MM.1S (cell line): ENCODE results near the gene RNF115.
"Not testable (repeated sequence)": the region's sequence is repeated elsewhere in the genome, so short reads cannot be mapped to it uniquely, and the experiment has no call there.

Experiments
- DNase-seq: peaks from one replicate; pipeline ENCODE4 v3.0.0-alpha.2; 2015
- H2AFZ ChIP-seq: fragments of 300-600 bp; sonication (generic); 2 replicates; pipeline ENCODE4 v1.6.0; 2016; ENCODE audit warnings: antibody characterized with exemption, low read length
- H3F3A ChIP-seq: fragments of 300-600 bp; sonication (generic); 2 replicates; pipeline ENCODE4 v1.6.1; 2016; ENCODE audit warnings: mild to moderate bottlenecking, antibody characterized with exemption, low read length, moderate library complexity, mixed read lengths; ENCODE audit not compliant: insufficient read depth
- H3K27ac ChIP-seq: fragments of 300-600 bp; sonication (generic); 2 replicates; pipeline ENCODE4 v1.5.1; 2016; ENCODE audit warnings: mild to moderate bottlenecking, low read length
- H3K27me3 ChIP-seq: fragments of 300-600 bp; sonication (generic); replicated peaks from 2 replicates; pipeline ENCODE4 v1.6.0; 2016; ENCODE audit warnings: low read length; ENCODE audit not compliant: insufficient read depth
- H3K36me3 ChIP-seq: fragments of 300-600 bp; sonication (generic); replicated peaks from 2 replicates; pipeline ENCODE4 v1.6.1; 2016; ENCODE audit warnings: mild to moderate bottlenecking, low read length, mixed read lengths; ENCODE audit not compliant: insufficient read depth
- H3K4me1 ChIP-seq: fragments of 300-600 bp; sonication (generic); 2 replicates; pipeline ENCODE4 v1.6.1; 2016; ENCODE audit warnings: low read length, mixed read lengths
- H3K4me2 ChIP-seq: fragments of 300-600 bp; sonication (generic); 2 replicates; pipeline ENCODE4 v1.6.0; 2016; ENCODE audit warnings: low read depth, low read length
- H3K4me3 ChIP-seq: fragments of 300-600 bp; sonication (generic); 2 replicates; pipeline ENCODE4 v1.5.1; 2016; ENCODE audit warnings: low read length, mixed read lengths
- H3K79me2 ChIP-seq: fragments of 300-600 bp; sonication (generic); 2 replicates; pipeline ENCODE4 v1.6.1; 2016; ENCODE audit warnings: mixed run types, low read length, mixed read lengths
- H3K9ac ChIP-seq: fragments of 300-600 bp; sonication (generic); 2 replicates; pipeline ENCODE4 v1.6.1; 2016; ENCODE audit warnings: low read length, mixed read lengths
- H3K9me2 ChIP-seq: fragments of 300-600 bp; sonication (generic); replicated peaks from 2 replicates; pipeline ENCODE4 v1.6.1; 2016; ENCODE audit warnings: mild to moderate bottlenecking, low read length, mixed read lengths; ENCODE audit not compliant: insufficient read depth
- H3K9me3 ChIP-seq: fragments of 300-600 bp; sonication (generic); replicated peaks from 2 replicates; pipeline ENCODE4 v1.6.1; 2016; ENCODE audit warnings: mild to moderate bottlenecking, low read length, mixed read lengths; ENCODE audit not compliant: insufficient read depth
- H4K20me1 ChIP-seq: fragments of 300-600 bp; sonication (generic); 2 replicates; pipeline ENCODE4 v1.6.1; 2016; ENCODE audit warnings: mild to moderate bottlenecking, low read length, moderate library complexity, mixed read lengths; ENCODE audit not compliant: insufficient read depth
- CTCF ChIP-seq: fragments of 300-600 bp; sonication (generic); IDR thresholded peaks from 2 replicates; pipeline ENCODE4 v1.5.1; 2016; ENCODE audit warnings: antibody characterized with exemption, low read length, mixed read lengths
- EZH2 ChIP-seq: fragments of 300-600 bp; sonication (generic); optimal IDR thresholded peaks from 2 replicates; pipeline ENCODE3; 2017; ENCODE audit warnings: low read depth, mild to moderate bottlenecking, antibody characterized with exemption, low read length, mixed read lengths
- EZH2phosphoT487 ChIP-seq: fragments of 300-600 bp; sonication (generic); IDR thresholded peaks from 2 replicates; pipeline ENCODE4 v1.6.1; 2018; ENCODE audit warnings: antibody characterized with exemption, low read length

The RNF115 gene

GRCh38 chr1:145729196-145729595 is 94.7 kb downstream of the RNF115 start:
- Histone ChIP-seq H3K9ac (no peak overlapping the region), H3K9me2 (no peaks in the 10 kb centered on the region), H3K4me3 (no peak overlapping the region), H3F3A (no peaks in the 10 kb centered on the region), H3K9me3 (no peaks in the 10 kb centered on the region), H3K27ac (no peak overlapping the region), H3K4me2 (no peak overlapping the region), H2AFZ (no peak overlapping the region), H3K36me3 (no peaks in the 10 kb centered on the region), H3K4me1 (no peaks in the 10 kb centered on the region), H3K27me3 (no peaks in the 10 kb centered on the region), H4K20me1 (no peaks in the 10 kb centered on the region), H3K79me2 (no peaks in the 10 kb centered on the region)
- TF ChIP-seq EZH2 (no peak), EZH2phosphoT487 (no peak), CTCF (no peak)
- no peak for DNase-seq

GRCh38 chr1:145726193-145726592 is 97.7 kb downstream of the RNF115 start:
- not testable (repeated sequence) for DNase-seq, H3K27me3 ChIP-seq, H4K20me1 ChIP-seq, H3K4me2 ChIP-seq, H3K4me1 ChIP-seq, H3K36me3 ChIP-seq, H3K9me3 ChIP-seq, H2AFZ ChIP-seq, H3K27ac ChIP-seq, H3K79me2 ChIP-seq, H3K9me2 ChIP-seq, H3K9ac ChIP-seq, H3K4me3 ChIP-seq, H3F3A ChIP-seq

- no peaks in the 10 kb centered on the region for H4K20me1 ChIP-seq
- peak overlapping the region; percentile 82 for H3K4me2 ChIP-seq
- H3K27me3 ChIP-seq = no peaks in the 10 kb centered on the region
- H3K4me1 ChIP-seq = peaks cover 4% of the 10 kb centered on the region
- H3K9me3 ChIP-seq = no peaks in the 10 kb centered on the region
- peak; percentile 70 for DNase-seq
- H3K4me3 ChIP-seq = peak overlapping the region; percentile 40
- no peaks in the 10 kb centered on the region for H3K36me3 ChIP-seq
- no peaks in the 10 kb centered on the region for H3F3A ChIP-seq
- no peaks in the 10 kb centered on the region for H3K79me2 ChIP-seq
- H2AFZ ChIP-seq = peak overlapping the region; percentile 57
- no peak for TF ChIP-seq EZH2phosphoT487
- TF ChIP-seq CTCF = peak; percentile 98
- H3K9me2 ChIP-seq = no peaks in the 10 kb centered on the region
- no peak overlapping the region for H3K27ac ChIP-seq
- peak overlapping the region; percentile 6; the same call in 1 of the 2 replicates for H3K9ac ChIP-seq
These were observed 102.8 kb downstream of the RNF115 start for GRCh38 chr1:145720878-145721671.

- DNase-seq = no peak
- H3K4me3 ChIP-seq = no peak overlapping the region
These were observed 103.4 kb downstream of the RNF115 start for GRCh38 chr1:145720556-145720877.

More at GRCh38 chr1:145720556-145720877, 103.4 kb downstream of the RNF115 start:
- Histone ChIP-seq H3K27ac (no peak overlapping the region), H3F3A (no peaks in the 10 kb centered on the region), H3K9ac (no peak overlapping the region), H3K4me1 (peaks cover 4% of the 10 kb centered on the region), H3K27me3 (no peaks in the 10 kb centered on the region), H3K9me3 (no peaks in the 10 kb centered on the region), H3K36me3 (no peaks in the 10 kb centered on the region), H4K20me1 (no peaks in the 10 kb centered on the region), H2AFZ (peak overlapping the region; percentile 57; the same call in 1 of the 2 replicates), H3K4me2 (peak overlapping the region; percentile 82; the same call in 1 of the 2 replicates), H3K79me2 (no peaks in the 10 kb centered on the region), H3K9me2 (no peaks in the 10 kb centered on the region)
- TF ChIP-seq EZH2 = no peak
- no peak for TF ChIP-seq CTCF
- TF ChIP-seq EZH2phosphoT487 = no peak
